RWPE2 (cell line): ENCODE results near the gene NELFB.

Experiments used
- ATAC-seq: fragments of 200-7000 bp; cut with Tn5 transposase; 3 replicates; pipeline ENCODE4 v1.9.1; 2021; ENCODE audit warnings: low read depth
- DNase-seq: peaks from one replicate; pipeline ENCODE4 v3.0.0-alpha.2; 2020; ENCODE audit warnings: low spot score
- H3K27ac ChIP-seq: fragments of 450-650 bp; 2 replicates; pipeline ENCODE4 v1.5.1; 2017; ENCODE audit warnings: mild to moderate bottlenecking; ENCODE audit not compliant: poor library complexity, severe bottlenecking
- H3K27me3 ChIP-seq: fragments of 250-450 bp; sonication (Bioruptor Pico); 2 replicates; pipeline ENCODE4 v1.5.1; 2021; ENCODE audit warnings: mild to moderate bottlenecking, moderate library complexity; ENCODE audit not compliant: insufficient read depth, poor library complexity, severe bottlenecking
- H3K36me3 ChIP-seq: fragments of 250-450 bp; sonication (Bioruptor Pico); 2 replicates; pipeline ENCODE4 v1.5.1; 2020; ENCODE audit warnings: low read depth, mild to moderate bottlenecking, moderate library complexity
- H3K4me1 ChIP-seq: fragments of 250-450 bp; sonication (Bioruptor Pico); 2 replicates; pipeline ENCODE4 v1.5.1; 2021; ENCODE audit warnings: mild to moderate bottlenecking, moderate library complexity; ENCODE audit not compliant: insufficient read depth, poor library complexity, severe bottlenecking
- H3K4me3 ChIP-seq: fragments of 250-450 bp; sonication (Bioruptor Pico); 2 replicates; pipeline ENCODE4 v1.5.1; 2021; ENCODE audit warnings: mild to moderate bottlenecking, moderate library complexity; ENCODE audit not compliant: severe bottlenecking
- H3K9me3 ChIP-seq: fragments of 250-450 bp; sonication (Bioruptor Pico); 2 replicates; pipeline ENCODE4 v1.5.1; 2021; ENCODE audit warnings: mild to moderate bottlenecking, moderate library complexity; ENCODE audit not compliant: severe bottlenecking
- CTCF ChIP-seq: fragments of 450-650 bp; IDR thresholded peaks from one replicate; pipeline ENCODE4 v1.5.1; 2017; ENCODE audit warnings: mild to moderate bottlenecking, moderate library complexity; ENCODE audit not compliant: poor library complexity, severe bottlenecking

The NELFB gene

GRCh38 chr9:137275203-137275587 lies 20.1 kb downstream of the NELFB start:
- peak overlapping the region; percentile 88 for H3K27ac ChIP-seq
- DNase-seq (no peak), ATAC-seq (no peak)
- no peaks in the 10 kb centered on the region for H3K27me3 ChIP-seq
- H3K4me3 ChIP-seq: no peak overlapping the region
- no peak for TF ChIP-seq CTCF
- H3K36me3 ChIP-seq: peaks cover 35% of the 10 kb centered on the region
- H3K4me1 ChIP-seq: peaks cover 18% of the 10 kb centered on the region
- no peaks in the 10 kb centered on the region for H3K9me3 ChIP-seq

- no peak overlapping the region for H3K4me3 ChIP-seq
These were observed 20.7 kb downstream of the NELFB start for GRCh38 chr9:137275588-137276472.

DNA sequence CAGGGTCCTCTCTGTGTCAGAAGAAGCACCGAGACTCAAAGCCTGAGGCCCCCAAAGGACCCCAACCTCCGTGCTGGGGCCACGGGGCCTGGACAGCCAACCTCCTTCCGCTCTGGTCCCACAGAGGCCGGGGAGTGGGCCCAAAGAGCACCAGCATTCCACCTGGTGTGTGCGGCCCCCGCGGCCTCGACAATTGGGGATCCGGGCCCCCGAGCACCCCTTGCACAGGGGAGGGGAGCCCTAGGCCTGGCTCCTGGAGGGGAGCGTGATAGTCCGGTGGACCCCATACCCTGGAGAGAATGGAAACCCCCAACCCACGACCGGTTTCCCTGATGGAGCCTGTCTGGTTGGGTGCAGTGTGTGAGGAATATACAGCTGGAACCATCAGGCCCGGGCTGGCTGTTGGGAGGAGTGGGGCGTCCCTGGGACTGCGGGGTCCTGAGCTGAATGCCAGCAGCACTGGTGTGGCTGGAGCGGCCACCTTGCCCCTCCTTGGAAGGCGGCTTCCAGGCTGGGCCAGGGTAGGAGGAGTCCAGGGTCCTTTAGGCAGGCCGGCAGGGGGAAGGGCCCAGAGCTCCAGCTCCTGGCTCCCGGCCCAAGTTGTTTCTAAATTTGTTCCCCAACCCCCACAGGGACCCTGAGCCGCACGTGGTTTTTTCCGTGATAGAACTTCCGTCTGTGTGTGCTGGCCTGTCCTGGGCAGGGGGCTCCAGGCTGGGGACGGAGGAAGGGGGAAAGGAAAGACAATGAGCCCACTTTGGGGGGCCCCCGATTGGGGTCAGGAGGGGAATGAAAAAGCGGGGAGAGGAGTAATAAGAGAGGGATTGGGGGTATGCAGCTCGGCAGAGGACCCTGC lies 21.6 kb downstream of the NELFB start:
- ATAC-seq (peak; percentile 22), DNase-seq (no peak)
- H3K27me3 ChIP-seq: no peaks in the 10 kb centered on the region
- H3K4me1 ChIP-seq: peaks cover 18% of the 10 kb centered on the region
- H3K9me3 ChIP-seq: no peaks in the 10 kb centered on the region
- peak overlapping the region; percentile 88 for H3K27ac ChIP-seq
- peak overlapping the region; percentile 81 for H3K4me3 ChIP-seq
- TF ChIP-seq CTCF: no peak
- peaks cover 33% of the 10 kb centered on the region for H3K36me3 ChIP-seq

More at GRCh38 chr9:137275588-137276472, 20.7 kb downstream of the NELFB start:
- Histone ChIP-seq H3K27ac (peak overlapping the region; percentile 88), H3K36me3 (peaks cover 34% of the 10 kb centered on the region), H3K4me1 (peaks cover 18% of the 10 kb centered on the region), H3K9me3 (no peaks in the 10 kb centered on the region), H3K27me3 (no peaks in the 10 kb centered on the region)
- no peak for DNase-seq
- no peak for TF ChIP-seq CTCF
- ATAC-seq: no peak

DNA sequence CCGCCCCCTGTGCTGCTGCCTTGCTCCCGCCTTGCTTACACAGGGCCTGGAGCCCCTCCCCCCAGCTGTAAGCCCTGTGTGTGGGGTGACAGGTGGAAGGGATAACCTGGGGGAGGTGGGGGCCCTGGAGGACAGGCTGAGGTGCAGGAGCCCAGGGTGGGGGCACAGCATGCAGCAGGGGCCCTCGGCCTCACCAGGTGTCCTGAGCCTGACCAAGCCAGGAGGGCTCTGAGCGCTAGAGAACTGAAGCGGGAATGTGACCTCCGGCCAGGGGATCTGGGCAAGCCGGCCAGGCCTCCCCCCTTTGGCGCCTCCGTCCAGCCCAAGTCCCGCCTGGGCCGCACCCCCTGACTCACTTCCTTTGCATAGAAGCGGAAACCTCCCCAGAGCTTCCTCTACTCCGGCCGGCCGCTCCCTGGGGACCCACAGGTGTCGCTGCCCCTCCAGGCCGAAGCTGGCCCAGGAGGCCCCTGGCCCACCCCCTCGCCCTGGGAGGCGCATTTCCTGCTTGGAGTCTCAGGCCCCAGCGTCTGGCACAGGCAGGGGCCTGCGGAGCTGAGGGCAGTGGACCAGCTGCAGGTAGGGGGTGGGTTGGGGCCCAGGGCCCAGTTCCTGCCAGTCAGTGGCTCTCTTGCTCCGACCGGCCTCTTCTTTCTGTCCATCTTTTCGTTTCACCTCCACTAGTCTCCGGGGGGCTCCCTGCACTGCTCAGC lies 22.4 kb downstream of the NELFB start, which contains the start of gene TOR4A:
Gene TOR4A, plus strand, starts transcription at position 398 of the 713 bp plus-strand sequence. CDS start 964 bp downstream, outside the sequence.
- DNase-seq (peak; percentile 98), ATAC-seq (peak; percentile 86)
- Histone ChIP-seq H3K27me3 (no peaks in the 10 kb centered on the region), H3K36me3 (peaks cover 34% of the 10 kb centered on the region), H3K4me1 (peaks cover 18% of the 10 kb centered on the region), H3K27ac (peak within 1 kb of the TSS; percentile 88), H3K9me3 (no peaks in the 10 kb centered on the region), H3K4me3 (peak within 1 kb of the TSS; percentile 81)
- peak; percentile 48 for TF ChIP-seq CTCF
